CD4-positive, alpha-beta T cell treated with Interferon alpha-2 for 1 hour (primary cell): ENCODE results near the gene CFAP45.

Experiments used
- DNase-seq, 2 donors: peaks; one replicate each; pipeline ENCODE4 v3.0.0-alpha.2; 2020 to 2022

CFAP45 gene

DNA sequence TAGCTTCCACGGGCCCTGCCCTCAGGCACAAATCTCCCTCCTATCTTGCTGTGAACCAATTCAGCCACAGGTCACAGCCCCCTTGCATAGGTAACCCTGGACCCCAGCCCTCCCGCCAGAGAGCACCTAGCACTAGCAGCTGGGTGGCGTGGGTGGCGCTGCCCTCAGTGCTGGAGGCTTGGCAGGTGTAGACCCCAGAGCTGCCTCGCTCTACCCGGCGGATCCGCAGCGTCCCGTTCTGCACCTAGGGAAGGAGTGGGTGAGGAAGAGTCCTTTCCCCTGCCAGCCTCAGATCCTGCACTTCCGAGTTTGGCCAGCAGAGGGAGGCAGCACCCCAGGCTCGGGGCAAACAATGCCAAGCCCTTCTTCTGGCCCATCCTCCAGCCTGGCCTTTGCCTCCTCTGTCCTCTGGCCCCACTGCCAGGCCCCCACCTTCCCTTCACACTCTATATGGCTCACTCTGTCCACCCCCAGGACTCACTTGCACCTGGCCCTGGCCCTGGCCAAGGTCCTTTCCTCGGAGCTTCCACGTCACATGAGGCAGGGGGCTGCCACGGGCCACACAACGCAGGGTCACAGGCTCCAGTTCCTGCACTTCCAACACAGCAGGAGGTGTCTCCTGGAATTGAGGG lies 36.4 kb upstream of the CFAP45 start:
- DNase-seq: peak; percentile 73 to 82

DNA sequence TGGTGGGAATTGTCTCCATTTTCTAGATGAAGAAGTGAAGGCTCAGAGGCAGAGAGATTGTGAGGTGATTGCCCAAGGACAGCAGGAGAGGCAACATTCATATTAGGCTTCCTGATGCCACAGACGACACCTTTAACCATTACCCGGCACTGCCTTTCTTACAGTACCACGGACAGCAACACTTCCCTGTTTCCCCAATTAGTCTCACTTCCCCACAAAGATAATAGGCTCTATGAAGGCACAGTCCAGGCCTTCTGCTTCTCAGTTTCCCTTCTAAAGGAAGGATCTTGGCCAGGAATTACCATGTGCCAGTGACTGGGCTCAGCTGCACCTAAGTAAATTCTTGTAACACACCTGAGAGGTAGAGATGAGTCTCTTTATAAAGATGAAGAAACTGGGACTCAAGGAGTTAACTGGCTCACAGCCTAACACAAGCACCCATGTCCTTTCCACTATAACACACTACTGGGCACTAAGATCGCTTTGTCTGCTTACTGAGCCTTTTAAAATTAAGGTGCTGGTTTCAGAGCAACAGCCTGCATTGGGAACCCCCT lies 35.8 kb upstream of the CFAP45 start:
- no peak for DNase-seq

DNA sequence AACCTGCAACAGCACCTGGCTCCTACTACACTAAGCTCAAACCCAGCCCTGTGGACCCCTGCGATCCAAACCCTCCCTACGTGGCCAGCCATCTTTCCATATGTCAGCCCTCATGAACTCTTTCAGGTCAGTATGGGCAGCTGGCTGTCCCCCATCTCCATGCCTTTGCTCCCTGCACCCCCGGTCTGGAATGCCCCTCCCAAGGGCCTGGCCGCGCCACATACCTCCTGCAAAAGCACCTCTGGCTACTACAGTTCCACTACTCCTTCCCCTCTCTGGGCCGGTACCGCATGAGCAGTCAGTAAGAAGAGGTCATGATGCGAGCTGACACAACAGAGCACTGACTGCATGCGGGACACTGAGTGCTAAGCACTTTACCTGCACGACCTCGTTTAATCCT lies 35.3 kb upstream of the CFAP45 start:
- no peak for DNase-seq

DNA sequence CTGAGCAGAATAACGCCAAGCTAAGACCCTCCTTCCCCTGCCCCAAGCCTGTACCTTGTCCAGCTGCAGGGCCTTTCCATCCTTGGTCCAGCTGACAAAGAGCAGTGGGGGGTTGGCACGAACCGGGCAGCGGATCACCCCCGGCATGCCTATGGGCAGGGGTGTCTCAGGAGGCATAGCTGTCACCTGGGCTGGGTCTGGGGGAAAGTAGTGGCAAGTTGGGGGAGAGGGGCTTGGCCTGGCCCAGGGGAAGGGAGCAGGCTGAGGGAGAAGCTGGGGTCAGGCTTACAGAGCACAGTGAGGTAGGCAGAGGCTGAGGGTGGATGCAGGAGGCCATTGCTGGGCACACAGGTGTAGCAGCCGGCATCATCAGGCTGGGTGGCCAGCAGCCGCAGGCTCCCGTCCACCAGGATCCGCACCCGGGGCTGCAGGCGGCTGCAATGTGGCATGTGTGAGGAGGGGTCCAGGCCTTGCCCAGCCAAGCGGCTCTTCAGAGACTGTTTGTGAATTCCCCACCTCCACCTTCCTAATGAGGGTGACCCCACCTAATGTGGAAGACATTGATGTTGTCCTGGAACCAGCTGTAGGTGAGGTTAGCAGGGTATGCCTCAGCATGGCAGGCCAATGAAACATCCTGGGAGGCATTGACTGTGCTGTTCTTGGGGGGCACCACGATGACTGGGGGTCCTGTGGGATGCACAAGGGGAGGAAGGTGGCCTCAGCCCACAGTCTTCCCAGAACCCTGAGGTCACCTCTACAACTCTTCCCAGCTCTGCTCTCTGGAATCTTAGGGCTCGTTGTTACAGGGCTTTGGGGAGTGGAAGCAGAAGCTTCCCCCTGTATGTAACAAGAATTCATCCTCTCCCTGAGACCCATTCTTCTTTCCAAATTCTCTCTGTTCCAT lies 34.4 kb upstream of the CFAP45 start:
- no peak for DNase-seq

DNA sequence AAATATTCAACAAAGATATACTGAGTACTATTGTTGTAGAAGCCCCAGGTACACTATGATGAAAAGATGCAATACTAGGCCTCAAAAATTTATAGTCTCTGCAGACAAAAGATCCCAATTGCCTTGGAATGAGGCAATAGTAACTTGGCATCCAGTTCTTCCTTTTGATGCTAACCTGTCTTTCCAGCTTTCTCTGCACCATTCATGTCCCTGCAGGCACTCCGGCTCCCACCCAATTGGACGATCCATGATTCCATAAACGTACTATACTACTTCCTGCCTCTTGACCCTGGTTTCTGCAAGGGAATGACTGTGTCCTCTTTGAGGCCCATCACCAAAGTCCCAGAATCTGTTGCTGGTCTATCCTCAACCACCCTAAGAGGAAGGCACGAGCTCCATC lies 33.4 kb upstream of the CFAP45 start:
- no peak for DNase-seq

DNA sequence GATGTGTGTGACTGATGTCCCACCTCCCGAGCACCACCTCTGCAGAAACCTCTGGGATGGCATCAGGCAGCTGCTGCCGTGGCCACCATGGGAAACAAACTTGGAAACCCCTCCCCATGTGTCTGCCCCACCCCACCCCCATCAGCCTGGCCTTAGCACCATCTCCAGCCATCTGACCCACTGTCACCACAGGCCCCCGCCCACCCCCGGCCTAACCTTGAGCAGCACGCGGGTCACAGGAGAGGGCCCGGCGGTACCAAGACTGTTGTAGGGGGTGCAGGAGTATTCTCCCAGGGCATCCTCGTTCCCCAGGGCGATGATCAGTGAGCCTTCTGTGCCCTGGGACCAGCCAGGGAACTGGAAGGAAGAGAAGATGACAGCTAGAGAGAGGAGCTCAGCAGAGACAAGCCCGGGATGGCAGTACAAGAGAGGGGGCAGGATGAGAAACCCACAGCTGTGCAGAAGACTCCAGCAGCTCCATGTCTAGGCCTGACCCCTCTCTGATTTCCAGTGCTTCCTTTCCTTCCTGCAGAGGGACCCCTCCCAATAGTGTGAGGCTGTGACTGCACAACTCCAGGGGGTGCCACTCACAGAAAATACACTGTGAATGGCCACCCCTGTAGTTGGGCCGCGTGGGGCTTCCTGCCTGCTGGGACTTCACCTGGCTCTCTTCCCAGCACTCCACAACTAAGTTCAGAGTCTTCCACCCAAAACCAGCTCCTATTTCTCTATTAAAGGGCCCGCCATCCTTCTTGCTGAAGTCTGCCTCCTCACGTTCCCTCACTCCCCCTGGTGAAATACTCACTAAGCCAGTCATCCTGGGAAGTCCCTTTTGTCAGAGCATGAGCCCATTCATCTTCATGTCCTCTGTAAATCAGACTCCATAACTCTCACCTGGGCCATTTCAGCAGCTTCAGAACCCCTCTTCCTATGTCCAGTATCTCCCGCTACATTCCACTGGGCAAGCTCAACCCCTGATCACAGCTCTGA lies 32.6 kb upstream of the CFAP45 start:
- no peak for DNase-seq

DNA sequence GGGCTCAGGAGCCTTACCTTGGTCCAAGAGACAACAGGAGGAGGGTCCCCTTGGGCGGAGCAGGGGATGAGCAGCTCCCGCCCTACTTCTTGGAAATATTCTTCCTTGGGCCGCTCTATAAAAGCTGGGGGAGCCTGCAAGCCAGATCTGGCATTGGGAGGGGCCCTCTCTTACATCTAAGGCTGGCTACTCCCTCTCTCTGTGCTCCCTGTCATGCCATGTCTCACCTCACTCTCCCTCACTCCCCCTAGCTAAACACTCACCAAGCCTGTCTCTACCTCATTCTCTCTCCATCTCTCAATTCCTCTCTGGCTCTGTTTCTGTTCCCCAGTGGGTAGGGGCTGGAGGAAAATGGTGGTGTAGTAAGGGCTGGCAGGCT lies 31.8 kb upstream of the CFAP45 start:
- no peak for DNase-seq

DNA sequence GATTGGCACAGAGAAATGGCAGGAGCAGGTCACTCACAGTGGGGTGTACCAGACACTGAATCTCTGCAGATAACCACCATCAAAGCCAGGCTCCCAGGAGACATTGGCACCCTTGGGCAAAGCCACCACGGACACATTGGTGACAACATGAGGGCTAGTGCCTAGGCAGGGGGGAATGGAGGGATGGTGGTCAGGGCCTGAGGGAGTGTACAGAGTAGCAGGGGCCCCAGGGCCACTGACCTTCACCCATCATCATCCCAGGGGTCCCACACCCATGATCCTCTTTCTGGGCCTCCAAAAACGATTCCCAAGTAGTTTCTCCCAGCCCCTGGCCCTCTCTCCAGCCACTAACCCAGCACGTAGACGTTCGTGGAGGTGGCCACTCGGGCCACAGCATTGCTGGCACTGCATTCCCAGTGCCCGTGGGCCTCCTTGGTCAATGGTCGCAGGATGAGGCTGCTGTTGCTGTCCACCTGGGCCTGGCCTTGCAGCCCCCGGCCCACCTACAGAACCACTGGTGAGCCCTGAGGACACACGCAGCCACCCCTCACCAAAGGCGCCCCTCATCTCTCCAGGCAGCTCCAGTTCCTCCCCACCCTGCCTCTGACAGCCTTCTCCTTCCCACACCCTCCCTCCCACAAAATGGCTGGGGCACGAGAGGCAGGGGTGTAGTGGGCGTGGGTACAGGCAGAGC lies 31.3 kb upstream of the CFAP45 start:
- DNase-seq: no peak

DNA sequence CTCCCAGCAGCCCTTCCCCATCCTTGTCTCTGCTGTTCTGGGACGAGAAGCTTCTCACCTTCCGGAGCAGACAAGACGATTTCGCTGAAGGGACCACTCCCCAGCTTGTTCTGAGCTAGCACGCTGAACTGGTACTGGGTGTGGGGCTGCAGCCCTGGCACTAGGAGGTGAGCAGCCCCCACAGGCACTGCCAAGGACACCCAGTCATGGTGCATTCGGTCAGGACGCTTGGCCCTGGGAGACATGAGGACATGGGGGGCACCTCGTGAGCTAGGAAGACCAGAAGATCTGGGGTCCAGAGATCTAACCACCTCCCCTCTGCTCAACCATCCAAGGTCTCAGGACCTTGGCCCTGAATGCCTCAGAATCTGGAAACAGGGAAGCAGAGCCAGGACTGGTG lies 30.7 kb upstream of the CFAP45 start:
- no peak for DNase-seq

DNA sequence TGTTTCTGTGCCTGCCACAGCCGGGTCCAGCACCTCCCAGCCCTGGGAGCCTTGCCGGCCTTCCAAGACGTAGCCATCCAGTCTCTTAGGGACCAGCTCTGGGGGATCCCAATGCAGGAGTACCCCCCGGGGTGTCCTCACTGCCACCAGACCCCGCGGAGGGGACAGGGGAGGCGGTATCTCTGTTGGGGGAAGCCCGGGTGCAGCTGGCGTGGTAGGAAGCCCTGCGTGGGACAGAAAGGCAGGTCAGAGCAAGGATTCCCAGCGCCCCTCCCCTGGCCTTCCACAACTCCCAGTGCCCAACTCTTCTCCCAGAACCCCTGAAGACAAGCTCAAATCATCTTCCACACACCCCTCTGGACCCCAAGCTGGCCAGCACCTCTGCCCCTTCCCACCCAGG lies 30.3 kb upstream of the CFAP45 start:
- DNase-seq: no peak

DNA sequence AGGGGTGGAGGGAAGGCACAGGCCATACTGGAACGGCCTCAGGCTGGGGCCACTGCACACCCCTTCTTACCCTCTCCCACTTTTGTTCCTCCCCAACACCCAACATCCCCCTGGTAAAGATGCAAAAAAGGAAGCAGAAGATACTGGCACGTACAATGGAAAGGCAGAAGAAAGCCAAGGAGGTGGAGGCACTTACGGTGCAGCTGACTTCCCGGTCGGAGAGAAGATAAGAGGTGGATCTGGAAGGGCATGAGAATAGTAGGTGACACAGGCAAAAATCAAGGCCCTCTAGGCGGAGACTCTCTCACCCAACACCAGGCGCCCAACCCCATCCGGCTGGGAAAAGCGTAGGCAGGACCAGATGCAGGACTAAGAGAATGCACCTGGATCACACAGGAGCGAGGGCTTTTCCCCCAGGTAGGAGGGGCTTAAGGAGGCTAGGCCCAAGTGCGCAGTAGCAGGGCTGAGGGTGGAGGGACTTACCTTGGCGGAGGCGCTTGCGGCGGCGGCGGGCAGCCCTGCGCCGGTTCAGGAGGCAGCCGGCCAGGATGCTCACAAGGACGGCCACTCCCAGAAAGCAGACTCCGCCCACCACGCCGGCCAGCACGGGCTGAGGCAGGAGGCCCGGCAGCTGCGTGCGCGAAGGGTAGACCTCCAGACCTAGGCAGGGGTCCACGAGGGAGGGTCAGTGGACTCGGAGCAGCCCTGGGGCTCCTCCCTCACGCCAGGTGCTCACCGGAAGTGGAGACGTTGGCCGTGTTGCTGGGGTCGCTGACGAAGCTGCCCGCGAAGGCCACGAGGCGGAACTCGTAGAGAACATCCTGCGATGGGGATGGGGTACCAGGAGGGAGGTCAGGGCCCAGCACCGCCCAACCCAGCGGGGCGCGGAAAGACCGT lies 29.4 kb upstream of the CFAP45 start:
- no peak for DNase-seq

DNA sequence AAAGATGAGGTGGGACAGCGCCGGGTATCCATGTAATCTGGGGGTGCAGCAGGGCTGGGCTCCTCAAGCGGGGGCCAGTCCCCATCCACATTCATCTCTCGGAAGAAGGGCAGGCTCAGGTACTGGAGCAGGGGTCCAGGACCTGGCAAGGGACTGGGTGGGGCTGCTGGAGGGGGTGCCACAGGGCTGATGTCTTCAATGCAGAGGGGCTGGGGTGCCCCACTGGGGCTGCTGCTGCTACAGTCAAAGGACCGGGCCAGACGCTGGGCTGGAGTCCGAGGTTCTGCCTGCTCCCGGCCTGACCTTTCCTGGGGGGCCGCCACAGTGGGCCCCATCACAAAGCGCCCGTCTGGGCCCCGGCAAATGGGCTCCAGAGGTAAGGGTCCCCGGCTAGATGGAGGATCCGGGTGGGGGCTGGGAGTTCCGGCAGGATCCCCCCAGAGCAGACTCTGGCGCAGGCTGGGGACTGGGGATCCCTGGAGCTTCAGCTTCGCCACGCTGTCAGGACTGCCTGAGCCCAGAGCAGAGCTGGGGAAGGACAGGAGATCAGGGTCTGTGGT lies 28.6 kb upstream of the CFAP45 start:
- DNase-seq: no peak

DNA sequence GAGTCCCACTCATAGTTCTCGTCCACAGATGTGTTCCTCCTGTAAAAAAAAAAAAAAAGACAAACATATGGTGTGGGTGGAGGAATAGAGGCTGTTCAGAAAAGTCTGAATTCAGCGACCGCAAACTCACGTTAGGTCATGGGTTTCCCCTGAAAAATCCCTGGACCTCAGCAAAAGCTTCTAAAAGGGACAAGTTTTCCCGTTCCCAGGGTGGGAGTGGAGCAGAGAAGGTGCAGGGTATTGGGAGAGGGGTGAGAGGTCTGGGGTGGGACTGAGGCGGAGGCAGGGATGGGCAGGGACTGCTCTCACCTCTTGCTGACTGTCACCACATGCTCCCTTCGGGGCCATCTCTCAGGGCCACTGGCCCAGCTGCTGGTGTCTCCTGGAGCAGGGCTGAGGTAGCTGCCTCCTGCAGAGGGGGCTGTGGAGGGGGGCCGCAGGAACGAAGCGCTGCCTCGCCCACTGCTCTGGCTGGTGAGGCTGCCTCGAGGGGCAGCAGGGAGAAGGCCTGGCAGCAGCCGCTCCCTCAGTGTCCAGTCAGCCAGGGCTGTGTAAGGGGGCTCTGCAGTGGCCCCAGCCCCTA lies 28.0 kb upstream of the CFAP45 start:
- no peak for DNase-seq

DNA sequence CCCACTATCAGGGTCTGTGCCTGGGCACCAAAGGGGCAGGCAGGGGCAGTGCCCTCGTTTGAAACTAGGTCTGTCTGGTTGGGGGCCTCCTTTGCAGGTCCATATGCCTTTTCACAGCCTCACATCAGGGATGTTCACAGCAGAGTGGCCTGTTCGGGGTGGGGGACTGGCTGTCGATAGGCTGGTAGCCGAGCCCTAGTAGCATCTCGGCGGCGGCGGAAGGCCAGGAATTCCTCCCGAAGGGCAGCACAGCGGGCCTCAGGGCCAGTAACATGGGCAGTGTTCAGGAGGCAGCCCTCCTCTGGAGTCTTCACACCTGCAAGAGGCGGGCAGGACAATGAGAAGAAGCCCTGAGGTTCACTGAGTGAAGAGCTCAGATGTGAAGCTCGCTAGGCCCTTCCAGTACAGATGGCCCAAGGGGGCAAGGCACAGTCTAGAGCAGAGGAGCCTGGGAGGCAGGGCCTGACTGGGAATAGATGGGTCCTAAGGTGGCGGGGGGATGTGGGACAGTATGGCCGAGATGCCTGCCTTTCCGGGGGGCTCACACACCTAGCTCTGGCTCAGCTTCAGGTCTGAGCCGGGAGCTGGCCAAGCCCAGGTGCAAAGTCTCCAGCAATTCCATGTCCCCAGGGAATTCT lies 27.4 kb upstream of the CFAP45 start:
- DNase-seq: no peak

DNA sequence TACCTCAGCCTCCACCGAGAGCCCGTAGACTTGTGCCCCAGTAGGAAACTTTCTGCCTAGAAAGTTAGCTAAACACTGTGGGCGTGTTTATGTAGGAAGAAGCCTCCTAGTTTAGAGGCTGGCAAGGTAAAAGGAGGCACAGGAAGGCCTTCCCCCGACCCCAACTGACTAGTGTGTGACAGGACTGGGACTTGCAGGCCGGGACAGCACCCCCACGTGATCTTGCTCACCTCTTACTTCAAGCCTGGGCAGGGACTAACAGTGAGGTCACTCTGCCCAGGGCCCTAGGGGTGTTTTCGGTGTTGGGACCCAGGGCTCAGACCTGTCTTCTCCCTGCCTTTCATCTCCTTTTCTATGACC lies 25.7 kb upstream of the CFAP45 start:
- DNase-seq: no peak

DNA sequence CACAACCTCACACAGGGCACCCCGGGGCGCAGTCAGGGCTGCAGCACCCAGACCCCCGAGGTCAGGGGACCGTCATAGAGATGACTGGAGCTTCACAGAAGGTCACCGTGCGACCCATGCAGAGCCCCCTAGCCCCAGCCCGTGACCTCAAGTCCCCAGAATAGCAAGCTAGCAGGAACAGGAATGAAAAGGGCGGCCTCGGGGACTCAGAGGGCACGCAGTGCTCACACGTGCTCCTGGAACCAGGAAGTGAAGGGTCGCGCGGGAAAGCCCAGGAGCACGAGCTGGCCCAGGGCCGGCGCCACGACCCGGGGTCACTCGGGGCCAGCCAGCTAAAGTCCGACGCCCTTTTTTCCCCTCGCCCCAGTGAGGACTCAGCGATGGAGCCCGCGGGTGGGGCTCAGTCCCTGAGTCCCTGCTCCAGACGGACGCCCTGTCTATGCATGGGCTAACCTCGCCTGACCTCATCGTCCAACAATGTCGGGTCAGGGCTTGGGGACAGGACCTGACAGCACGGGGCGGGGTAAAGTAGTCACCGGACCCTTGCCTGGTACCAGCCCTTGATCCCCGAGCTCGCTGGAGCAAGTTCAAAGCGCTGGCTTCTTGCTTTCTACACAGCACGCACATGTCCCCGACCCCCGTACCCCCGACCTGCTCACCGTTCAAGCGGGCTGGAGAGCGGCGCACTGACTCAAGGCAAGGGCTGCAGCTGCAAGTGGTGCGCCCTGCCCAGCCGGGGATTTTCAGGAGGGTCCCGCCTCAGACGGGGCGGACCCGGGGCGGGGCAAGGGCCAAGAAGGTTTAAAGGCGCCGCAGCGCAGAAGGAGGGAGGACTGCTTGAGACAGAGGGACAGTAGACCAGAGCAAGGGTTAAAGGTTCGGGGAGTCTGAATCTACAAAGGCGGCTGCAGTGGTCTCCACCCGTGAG lies 25.1 kb upstream of the CFAP45 start, which contains the start of gene TAGLN2:
TSS of gene TAGLN2 (minus strand) at position 717 of the 928 bp plus-strand sequence. CDS start 4,998 bp downstream, outside the sequence.
- peak; percentile 93 for DNase-seq

DNA sequence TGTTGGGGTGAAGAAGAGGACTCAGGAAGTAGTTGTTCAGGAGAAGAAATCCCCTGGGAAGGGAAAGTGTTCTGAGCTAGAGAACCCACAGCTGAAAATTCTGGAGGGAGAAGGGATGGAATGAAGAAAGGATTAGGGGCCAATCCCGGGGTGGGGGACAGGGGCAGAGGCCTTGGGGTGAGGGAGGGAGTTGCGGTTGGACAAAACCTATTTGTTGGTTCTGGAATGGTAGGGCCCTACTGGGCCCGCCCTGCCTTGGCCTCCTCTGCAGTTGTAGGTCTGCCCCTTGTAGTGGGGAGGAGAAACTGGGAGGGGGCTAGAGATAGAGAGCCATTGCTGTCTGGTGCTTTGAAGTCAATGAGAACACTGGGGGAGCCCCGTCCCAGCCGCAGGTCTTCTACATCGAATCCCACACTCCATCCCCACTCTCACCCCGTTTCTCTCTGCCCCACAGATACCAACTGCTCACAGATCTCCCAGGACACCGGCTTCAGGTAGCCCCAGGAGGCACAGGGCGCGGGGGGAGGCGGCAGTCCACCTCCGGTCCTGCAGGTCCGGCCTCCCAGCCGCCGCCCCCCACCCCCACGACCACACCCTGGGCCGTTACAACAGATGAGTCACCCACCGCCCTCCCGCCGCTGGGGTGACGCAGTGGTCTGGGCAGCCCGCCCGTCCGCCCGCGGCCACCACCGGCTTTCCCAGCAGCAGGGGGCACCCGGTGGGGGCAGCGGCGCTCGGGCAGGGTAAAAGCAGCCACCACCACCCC lies 24.2 kb upstream of the CFAP45 start:
- DNase-seq: peak; percentile 82
